ENCODE measurements around the gene CEP68. TPM values are rescaled to one million over a fixed set of nuclear protein-coding genes. Genes with fewer than 3 reads are reported as not detected.

Gene CEP68
- total RNA-seq, 2 donors from 2014 or later: 12.5 to 12.7 TPM

- peaks cover 0 to 33% of the 10 kb centered on the region in 2 donors for H3K4me1 ChIP-seq
- H3K9me3 ChIP-seq: no peaks in the 10 kb centered on the region
- H3K4me3 ChIP-seq: no peak overlapping the region
- no peaks in the 10 kb centered on the region for H3K27me3 ChIP-seq
- H3K36me3 ChIP-seq: peaks cover 41% of the 10 kb centered on the region
- DNase-seq (ENCODE audit: low spot score): no peak
- no peak for TF ChIP-seq CTCF (IDR thresholded peaks at IDR 0.05)
- peak overlapping the region; percentile 29 to 31 for H3K27ac ChIP-seq
Observed at GRCh38 chr2:65075605-65076344, 19.6 kb downstream of the CEP68 start.

GRCh38 chr2:65076345-65076710 lies 20.1 kb downstream of the CEP68 start:
- Histone ChIP-seq H3K4me1 (peaks cover 0 to 28% of the 10 kb centered on the region in 2 donors), H3K9me3 (no peaks in the 10 kb centered on the region), H3K36me3 (peaks cover 41% of the 10 kb centered on the region), H3K27me3 (no peaks in the 10 kb centered on the region), H3K4me3 (no peak overlapping the region), H3K27ac (peak overlapping the region; percentile 29 to 31)
- DNase-seq (ENCODE audit: low spot score): no peak
- no peak for TF ChIP-seq CTCF (IDR thresholded peaks at IDR 0.05)

- H3K4me1 ChIP-seq: peaks cover 0 to 27% of the 10 kb centered on the region in 2 donors
- H3K27ac ChIP-seq: no peak overlapping the region
Observed at GRCh38 chr2:65077898-65078297, 21.7 kb downstream of the CEP68 start.

GRCh38 chr2:65079017-65079416 lies 22.8 kb downstream of the CEP68 start:
- Histone ChIP-seq H3K4me1 (peaks cover 0 to 27% of the 10 kb centered on the region in 2 donors), H3K9me3 (no peaks in the 10 kb centered on the region), H3K4me3 (no peak overlapping the region), H3K36me3 (peaks cover 52% of the 10 kb centered on the region), H3K27ac (no peak overlapping the region), H3K27me3 (no peaks in the 10 kb centered on the region)
- no peak for TF ChIP-seq CTCF (IDR thresholded peaks at IDR 0.05)
- no peak for DNase-seq (ENCODE audit: low spot score)

More at GRCh38 chr2:65077898-65078297, 21.7 kb downstream of the CEP68 start:
- peaks cover 41% of the 10 kb centered on the region for H3K36me3 ChIP-seq
- H3K9me3 ChIP-seq: no peaks in the 10 kb centered on the region
- no peak for DNase-seq (ENCODE audit: low spot score)
- no peak for TF ChIP-seq CTCF (IDR thresholded peaks at IDR 0.05)
- no peaks in the 10 kb centered on the region for H3K27me3 ChIP-seq
- H3K4me3 ChIP-seq: no peak overlapping the region

- Histone ChIP-seq H3K27me3 (no peaks in the 10 kb centered on the region), H3K27ac (no peak overlapping the region), H3K9me3 (no peaks in the 10 kb centered on the region), H3K4me1 (peaks cover 0 to 11% of the 10 kb centered on the region in 2 donors), H3K4me3 (no peak overlapping the region), H3K36me3 (peaks cover 74% of the 10 kb centered on the region)
- DNase-seq (ENCODE audit: low spot score): no peak
- no peak for TF ChIP-seq CTCF (IDR thresholded peaks at IDR 0.05)
Observed at GRCh38 chr2:65081232-65081685, 25.0 kb downstream of the CEP68 start.
